Measurements from ENCODE around the gene EPN2. TPM values are rescaled to one million over a fixed set of nuclear protein-coding genes. Genes with fewer than 3 reads are reported as not detected.
A peak's percentile ranks its signal among the peaks of the same experiment; 100 is the strongest.

The EPN2 gene
- total and polyA plus RNA-seq, 4 donors: 5.6 to 23.8 (median 12.2) TPM

- Histone ChIP-seq H3K27me3 (ENCODE audit: control insufficient read depth in 4 of 4, insufficient read depth in 4 of 4, low read length in 3 of 4) (no peaks in the 10 kb centered on the region), H3K9ac (ENCODE audit: low read depth in 1 of 2, low read length in 2 of 2) (no peak overlapping the region), H3K36me3 (ENCODE audit: control insufficient read depth in 4 of 4, insufficient read depth in 3 of 4, low read depth in 1 of 4, low read length in 3 of 4) (peaks cover 5 to 20% (median 9%) of the 10 kb centered on the region in 4 donors), H3K4me1 (ENCODE audit: control insufficient read depth in 4 of 4, insufficient read depth in 4 of 4, low read length in 3 of 4) (peaks cover 0 to 4% (median 0%) of the 10 kb centered on the region in 4 donors), H3K9me3 (ENCODE audit: control insufficient read depth in 4 of 4, low read length in 3 of 4) (no peaks in the 10 kb centered on the region), H3K27ac (ENCODE audit: low read depth in 1 of 2, low read length in 2 of 2) (no peak overlapping the region), H3K4me3 (ENCODE audit: low read depth in 1 of 3, low read length in 3 of 3) (no peak overlapping the region)
- 91% methylated on average over 9 of the region's 9 CpGs for WGBS
- DNase-seq (ENCODE audit: low spot score): no peak
- TF ChIP-seq FOXA2 (IDR thresholded peaks at IDR 0.05) (no peak), NR2F2 (IDR thresholded peaks at IDR 0.05) (no peak), RXRA (IDR thresholded peaks at IDR 0.05) (no peak), EGR1 (IDR thresholded peaks at IDR 0.05; ENCODE audit: low read depth in 2 of 2) (no peak), MAX (IDR thresholded peaks at IDR 0.05) (no peak), GABPA (IDR thresholded peaks at IDR 0.05 in 1 of 2, conservative IDR thresholded peaks at IDR 0.05 in 1 of 2) (no peak), HNF4G (IDR thresholded peaks at IDR 0.05) (no peak), TAF1 (conservative IDR thresholded peaks at IDR 0.05) (no peak), RAD21 (IDR thresholded peaks at IDR 0.05) (no peak), SP1 (IDR thresholded peaks at IDR 0.05) (no peak), HNF4A (conservative IDR thresholded peaks at IDR 0.05) (no peak), YY1 (IDR thresholded peaks at IDR 0.05) (no peak), JUND (IDR thresholded peaks at IDR 0.05) (no peak), FOXA1 (IDR thresholded peaks at IDR 0.05) (no peak), ZBTB33 (IDR thresholded peaks at IDR 0.05) (no peak)
- TF ChIP-seq, protein P1, sequence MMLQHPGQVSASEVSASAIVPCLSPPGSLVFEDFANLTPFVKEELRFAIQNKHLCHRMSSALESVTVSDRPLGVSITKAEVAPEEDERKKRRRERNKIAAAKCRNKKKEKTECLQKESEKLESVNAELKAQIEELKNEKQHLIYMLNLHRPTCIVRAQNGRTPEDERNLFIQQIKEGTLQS (IDR thresholded peaks at IDR 0.05): no peak
- TF ChIP-seq, protein P2, sequence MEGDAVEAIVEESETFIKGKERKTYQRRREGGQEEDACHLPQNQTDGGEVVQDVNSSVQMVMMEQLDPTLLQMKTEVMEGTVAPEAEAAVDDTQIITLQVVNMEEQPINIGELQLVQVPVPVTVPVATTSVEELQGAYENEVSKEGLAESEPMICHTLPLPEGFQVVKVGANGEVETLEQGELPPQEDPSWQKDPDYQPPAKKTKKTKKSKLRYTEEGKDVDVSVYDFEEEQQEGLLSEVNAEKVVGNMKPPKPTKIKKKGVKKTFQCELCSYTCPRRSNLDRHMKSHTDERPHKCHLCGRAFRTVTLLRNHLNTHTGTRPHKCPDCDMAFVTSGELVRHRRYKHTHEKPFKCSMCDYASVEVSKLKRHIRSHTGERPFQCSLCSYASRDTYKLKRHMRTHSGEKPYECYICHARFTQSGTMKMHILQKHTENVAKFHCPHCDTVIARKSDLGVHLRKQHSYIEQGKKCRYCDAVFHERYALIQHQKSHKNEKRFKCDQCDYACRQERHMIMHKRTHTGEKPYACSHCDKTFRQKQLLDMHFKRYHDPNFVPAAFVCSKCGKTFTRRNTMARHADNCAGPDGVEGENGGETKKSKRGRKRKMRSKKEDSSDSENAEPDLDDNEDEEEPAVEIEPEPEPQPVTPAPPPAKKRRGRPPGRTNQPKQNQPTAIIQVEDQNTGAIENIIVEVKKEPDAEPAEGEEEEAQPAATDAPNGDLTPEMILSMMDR (IDR thresholded peaks at IDR 0.05; ENCODE audit: low read depth, low read length, missing input control): no peak
- TF ChIP-seq, protein P3, sequence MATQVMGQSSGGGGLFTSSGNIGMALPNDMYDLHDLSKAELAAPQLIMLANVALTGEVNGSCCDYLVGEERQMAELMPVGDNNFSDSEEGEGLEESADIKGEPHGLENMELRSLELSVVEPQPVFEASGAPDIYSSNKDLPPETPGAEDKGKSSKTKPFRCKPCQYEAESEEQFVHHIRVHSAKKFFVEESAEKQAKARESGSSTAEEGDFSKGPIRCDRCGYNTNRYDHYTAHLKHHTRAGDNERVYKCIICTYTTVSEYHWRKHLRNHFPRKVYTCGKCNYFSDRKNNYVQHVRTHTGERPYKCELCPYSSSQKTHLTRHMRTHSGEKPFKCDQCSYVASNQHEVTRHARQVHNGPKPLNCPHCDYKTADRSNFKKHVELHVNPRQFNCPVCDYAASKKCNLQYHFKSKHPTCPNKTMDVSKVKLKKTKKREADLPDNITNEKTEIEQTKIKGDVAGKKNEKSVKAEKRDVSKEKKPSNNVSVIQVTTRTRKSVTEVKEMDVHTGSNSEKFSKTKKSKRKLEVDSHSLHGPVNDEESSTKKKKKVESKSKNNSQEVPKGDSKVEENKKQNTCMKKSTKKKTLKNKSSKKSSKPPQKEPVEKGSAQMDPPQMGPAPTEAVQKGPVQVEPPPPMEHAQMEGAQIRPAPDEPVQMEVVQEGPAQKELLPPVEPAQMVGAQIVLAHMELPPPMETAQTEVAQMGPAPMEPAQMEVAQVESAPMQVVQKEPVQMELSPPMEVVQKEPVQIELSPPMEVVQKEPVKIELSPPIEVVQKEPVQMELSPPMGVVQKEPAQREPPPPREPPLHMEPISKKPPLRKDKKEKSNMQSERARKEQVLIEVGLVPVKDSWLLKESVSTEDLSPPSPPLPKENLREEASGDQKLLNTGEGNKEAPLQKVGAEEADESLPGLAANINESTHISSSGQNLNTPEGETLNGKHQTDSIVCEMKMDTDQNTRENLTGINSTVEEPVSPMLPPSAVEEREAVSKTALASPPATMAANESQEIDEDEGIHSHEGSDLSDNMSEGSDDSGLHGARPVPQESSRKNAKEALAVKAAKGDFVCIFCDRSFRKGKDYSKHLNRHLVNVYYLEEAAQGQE (IDR thresholded peaks at IDR 0.05): no peak
Observed at GRCh38 chr17:19385521-19385983, 148.4 kb downstream of the EPN2 start.

Small RNAs within 50 kb of the gene (small RNA-seq; reads per million reads assigned to genes)
- 3.7 reads per million, percentile 91 among the genes with 10 or more reads in this experiment for gene MIR1180

Other genes starting within 250 kb of the EPN2 start
- 10 to 100 TPM in 1 of 2 donors, 1 to 10 TPM in 1; 5.2 to 25.0 TPM for gene FAM83G, start 232.6 kb upstream of the EPN2 start, total RNA-seq
- gene FAM83G, start 232.6 kb upstream of the EPN2 start, polyA plus RNA-seq: 10 to 100 TPM in 1 of 2 donors, 1 to 10 TPM in 1; 5.3 to 17.6 TPM
- 1 to 10 TPM; 4.4 to 6.5 TPM for gene GRAP, start 190.4 kb upstream of the EPN2 start, total RNA-seq
- 1 to 10 TPM; 1.2 to 6.0 TPM for gene GRAP, start 190.4 kb upstream of the EPN2 start, polyA plus RNA-seq
- 1 to 10 TPM; 1.6 to 4.5 TPM for gene GRAPL, start 109.8 kb upstream of the EPN2 start, total RNA-seq
- under 1 TPM; 0.26 to 0.76 TPM for gene GRAPL, start 109.8 kb upstream of the EPN2 start, polyA plus RNA-seq
- gene B9D1, start 125.4 kb downstream of the EPN2 start, total RNA-seq: 10 to 100 TPM; 10.8 to 22.0 TPM
- gene B9D1, start 125.4 kb downstream of the EPN2 start, polyA plus RNA-seq: 10 to 100 TPM in 1 of 2 donors, 1 to 10 TPM in 1; 8.4 to 10.8 TPM
- gene MAPK7, start 141.1 kb downstream of the EPN2 start, total RNA-seq: 1 to 10 TPM; 6.0 to 8.8 TPM
- 1 to 10 TPM; 3.4 to 4.4 TPM for gene MAPK7, start 141.1 kb downstream of the EPN2 start, polyA plus RNA-seq
- gene MFAP4, start 149.8 kb downstream of the EPN2 start, total RNA-seq: 1 to 10 TPM; 2.1 to 6.5 TPM
- gene MFAP4, start 149.8 kb downstream of the EPN2 start, polyA plus RNA-seq: 10 to 100 TPM in 1 of 2 donors, 1 to 10 TPM in 1; 4.9 to 13.3 TPM
- under 1 TPM; 0.23 to 0.42 TPM for gene RNF112, start 173.9 kb downstream of the EPN2 start, total RNA-seq
- under 1 TPM; 0.04 to 0.17 TPM for gene RNF112, start 173.9 kb downstream of the EPN2 start, polyA plus RNA-seq

Measured in liver (tissue), 10 donors.